ENCODE results near the gene RC3H1. TPM values are rescaled to one million over a fixed set of nuclear protein-coding genes. Genes with fewer than 3 reads are reported as not detected.

The RC3H1 gene
- total and polyA plus RNA-seq, 9 of the 15 experiments (the other 6 are each of a cell fraction or from before 2014, with no cell fraction given): 2.4 to 31.7 (median 12.4) TPM

GRCh38 chr1:174021591-174022079 is 522 bp downstream of the RC3H1 start:
- peaks cover 12 to 21% of the 10 kb centered on the region in 2 experiments; a peak in 3 of 5 replicates for H3K4me1 ChIP-seq (replicated peaks in 1 of 2; ENCODE audit: control insufficient read depth in 2 of 2, insufficient read depth in 2 of 2, low read length in 2 of 2)
- intact Hi-C loops (cut with micrococcal nuclease): loop anchor here (2.0 to 5.0 kb wide), 4 partner anchors 46 to 149 kb away; partner anchors contain the start of gene RABGAP1L
- DNase-seq (ENCODE audit: extremely low read depth in 1 of 4, low spot score in 3 of 4): peak; percentile 49 to 76 (median 61)
- peak overlapping the region; percentile 88 for H3K4me3 ChIP-seq
- no TSS peak for BruUV-seq (replicated peaks)
- ChIA-PET CTCF (ENCODE audit: low intra/inter-chr PET ratio) (no interaction called here), POLR2A (interaction anchor here (0.6 to 2.2 kb wide), 18 partner anchors 9 to 992 kb away, joined by 3 to 19 read pairs (median 4); partner anchors contain the start of genes GAS5 and ZBTB37)
- FAIRE-seq: peak; percentile 15
- in situ Hi-C loops (cut with MboI): no loop called here
- peak; percentile 75 for ATAC-seq
- 0% methylated on average over 31 of the region's 36 CpGs for WGBS (ENCODE audit: insufficient coverage, low coverage, missing lambda C conversion rate)
- H3K9ac ChIP-seq (ENCODE audit: insufficient read depth in 1 of 2, low read depth in 2 of 2, low read length in 2 of 2): peak overlapping the region; percentile 76 to 99
- H2AFZ ChIP-seq (ENCODE audit: low read depth, low read length): peak overlapping the region; percentile 83
- peak overlapping the region; percentile 88 for H3K27ac ChIP-seq (ENCODE audit: extremely low read depth, low read depth, low read length)
- no peaks in the 10 kb centered on the region for H3K9me1 ChIP-seq (ENCODE audit: control insufficient read depth, insufficient read depth, low read length)
- no peaks in the 10 kb centered on the region for H3K27me3 ChIP-seq (ENCODE audit: control insufficient read depth in 2 of 2, insufficient read depth in 2 of 2, low read length in 2 of 2)
- H3K9me3 ChIP-seq (replicated peaks; ENCODE audit: control insufficient read depth, insufficient read depth, low read depth, low read length): no peaks in the 10 kb centered on the region
- peaks cover 23% of the 10 kb centered on the region; the same call in 1 of the 2 replicates for H4K20me1 ChIP-seq (replicated peaks; ENCODE audit: control insufficient read depth, insufficient read depth, low read length)
- H3K36me3 ChIP-seq (ENCODE audit: control insufficient read depth, insufficient read depth, low read length): peaks cover 14% of the 10 kb centered on the region; the same call in 2 of the 3 replicates
- peak overlapping the region; percentile 84 for H3K4me2 ChIP-seq (ENCODE audit: insufficient read depth, low read length)
- H3K79me2 ChIP-seq (ENCODE audit: control insufficient read depth, insufficient read depth, low read length): peaks cover 59% of the 10 kb centered on the region
- peak; percentile 6 to 59; a peak in 1 of 4 replicates for TF ChIP-seq TEAD1 (CRISPR knock-in tag; IDR thresholded peaks at IDR 0.05)
- peak; percentile 73; the same call in 1 of the 2 replicates for TF ChIP-seq ZBTB7A (IDR thresholded peaks at IDR 0.05; ENCODE audit: borderline replicate concordance, control insufficient read depth, low read depth, low read length)
- peak; percentile 72; the same call in 1 of the 2 replicates for TF ChIP-seq SMAD4 (CRISPR knock-in tag; conservative IDR thresholded peaks at IDR 0.05)
- peak; percentile 39; the same call in 1 of the 2 replicates for TF ChIP-seq HDAC8 (tag; IDR thresholded peaks at IDR 0.05)
- no peak for TF ChIP-seq PCBP2 (IDR thresholded peaks at IDR 0.05; ENCODE audit: low read depth, low read length, poor library complexity, severe bottlenecking)
- peak; percentile 2 to 13; a peak in 1 of 4 replicates for TF ChIP-seq RAD21 (CRISPR knock-in tag; conservative IDR thresholded peaks at IDR 0.05 in 1 of 2, IDR thresholded peaks at IDR 0.05 in 1 of 2)
- peak; percentile 21; the same call in 1 of the 2 replicates for TF ChIP-seq EP400 (IDR thresholded peaks at IDR 0.05)
- 0 out of 2 replicates have a peak, but pooled peaks have one; percentile 16 for TF ChIP-seq PHF21A (IDR thresholded peaks at IDR 0.05; ENCODE audit: borderline replicate concordance, low read depth)
- TF ChIP-seq TEAD4 (IDR thresholded peaks at IDR 0.05; ENCODE audit: low read length): no peak
- 0 out of 2 replicates have a peak, but pooled peaks have one; percentile 75 for TF ChIP-seq TEAD4 (CRISPR knock-in tag; IDR thresholded peaks at IDR 0.05; ENCODE audit: borderline replicate concordance)
- TF ChIP-seq L3MBTL2 (IDR thresholded peaks at IDR 0.05): peak; percentile 3; the same call in 1 of the 2 replicates
- 0 out of 2 replicates have a peak, but pooled peaks have one; percentile 1 for TF ChIP-seq ZNF384 (IDR thresholded peaks at IDR 0.05; ENCODE audit: low read depth, low read length)
- TF ChIP-seq AFF1 (IDR thresholded peaks at IDR 0.05; ENCODE audit: low read depth in 1 of 2, partially characterized antibody in 2 of 2): peak in 1 of 2 experiments; percentile 18
- peak; percentile 59 for TF ChIP-seq NKRF (IDR thresholded peaks at IDR 0.05; ENCODE audit: borderline replicate concordance)
- TF ChIP-seq KLF1 (tag; IDR thresholded peaks at IDR 0.05): 0 out of 2 replicates have a peak, but pooled peaks have one; percentile 59

Measured in K562 (cell line).